Fibroblast of lung (primary cell): ENCODE results near the gene SUPT3H. TPM values are rescaled to one million over a fixed set of nuclear protein-coding genes. Genes with fewer than 3 reads are reported as not detected.

Experiments used
- DNase-seq, 2 donors: peaks; one replicate each; pipeline versions ENCODE4 v3.0.0 to v3.0.0-alpha.2; 2010; ENCODE audit warnings: low read depth in 2 of 2
- H2AFZ ChIP-seq: 2 replicates; pipeline ENCODE4 v1.5.1; 2012; ENCODE audit warnings: low read length, control low read depth, inconsistent platforms
- H3K27ac ChIP-seq: 2 replicates; pipeline ENCODE4 v1.5.1; 2011; ENCODE audit warnings: low read length, control low read depth; ENCODE audit not compliant: insufficient read depth
- H3K27me3 ChIP-seq: 2 replicates; pipeline ENCODE4 v1.5.1; 2011; ENCODE audit warnings: mild to moderate bottlenecking, low read length; ENCODE audit not compliant: control insufficient read depth, insufficient read depth
- H3K36me3 ChIP-seq: 2 replicates; pipeline ENCODE4 v1.5.1; 2011; ENCODE audit warnings: low read length; ENCODE audit not compliant: control insufficient read depth, insufficient read depth
- H3K4me1 ChIP-seq: 2 replicates; pipeline ENCODE4 v1.5.1; 2011; ENCODE audit warnings: low read length; ENCODE audit not compliant: control insufficient read depth, insufficient read depth; ENCODE audit errors: extremely low read depth
- H3K4me2 ChIP-seq: 2 replicates; pipeline ENCODE4 v1.5.1; 2011; ENCODE audit warnings: low read length, control low read depth; ENCODE audit not compliant: insufficient read depth; ENCODE audit errors: extremely low read depth
- H3K4me3 ChIP-seq, 4 experiments: fragments of 200-600 bp in 1 of 4; sonication (generic) in 1 of 4; replicated peaks in 1 of 4; 2 replicates each; pipeline ENCODE4 v1.5.1; 2011 to 2016; ENCODE audit warnings: low read length in 4 of 4, low read depth in 3 of 4, mild to moderate bottlenecking in 3 of 4, control low read depth in 2 of 4, inconsistent platforms in 1 of 4, mixed read lengths in 1 of 4; ENCODE audit not compliant: insufficient read depth in 1 of 4; ENCODE audit errors: control extremely low read depth in 1 of 4
- H3K79me2 ChIP-seq: 2 replicates; pipeline ENCODE4 v1.5.1; 2012; ENCODE audit warnings: mild to moderate bottlenecking, low read length, inconsistent platforms; ENCODE audit not compliant: control insufficient read depth, insufficient read depth
- H3K9ac ChIP-seq: 2 replicates; pipeline ENCODE4 v1.5.1; 2011; ENCODE audit warnings: mild to moderate bottlenecking, low read length, control low read depth; ENCODE audit not compliant: insufficient read depth
- H3K9me3 ChIP-seq: 2 replicates; pipeline ENCODE4 v1.5.1; 2012; ENCODE audit warnings: low read depth, low read length; ENCODE audit not compliant: control insufficient read depth, insufficient read depth
- H4K20me1 ChIP-seq: 2 replicates; pipeline ENCODE4 v1.5.1; 2011; ENCODE audit warnings: low read length; ENCODE audit not compliant: control insufficient read depth, insufficient read depth; ENCODE audit errors: extremely low read depth
- CTCF ChIP-seq, 2 donors: IDR thresholded peaks in 1 of 2; conservative IDR thresholded peaks in 1 of 2; 1 replicate in 1 of 2; 2 replicates in 1 of 2; pipeline ENCODE4 v1.5.1; 2011 to 2012; ENCODE audit warnings: low read length in 2 of 2, control low read depth in 1 of 2, inconsistent platforms in 1 of 2, low read depth in 1 of 2, mild to moderate bottlenecking in 1 of 2
- EZH2 ChIP-seq: IDR thresholded peaks from 2 replicates; pipeline ENCODE4 v1.5.1; 2012; ENCODE audit warnings: low read length, control low read depth, mild to moderate bottlenecking; ENCODE audit errors: missing control alignments
- polyA plus RNA-seq, 2 donors: library from polyadenylated mRNA; depleted of rRNA in 1 of 2; stranded (reverse) in 1 of 2; unstranded in 1 of 2; fragments of >200 nt; gene quantifications; 2 replicates each; pipeline ENCODE4 v1.2.1, GENCODE V29; 2011 to 2012; ENCODE audit warnings: missing spikeins in 1 of 2
- total RNA-seq: library from RNA; depleted of rRNA; stranded (reverse); fragments of >200 nt; gene quantifications from 2 replicates; pipeline ENCODE4 v1.2.1, GENCODE V29; 2014

SUPT3H gene
- total and polyA plus RNA-seq, 2 donors (not counting 1 experiment from before 2014, with no cell fraction given) = 8.3 to 8.5 TPM

GRCh38 chr6:45009576-45009975 lies 368.2 kb downstream of the SUPT3H start:
- Histone ChIP-seq H3K4me3 (no peak overlapping the region), H3K27me3 (no peaks in the 10 kb centered on the region), H3K79me2 (no peaks in the 10 kb centered on the region), H2AFZ (no peak overlapping the region), H3K4me1 (no peaks in the 10 kb centered on the region), H3K36me3 (no peaks in the 10 kb centered on the region), H4K20me1 (no peaks in the 10 kb centered on the region), H3K9ac (no peak overlapping the region), H3K4me2 (no peak overlapping the region), H3K27ac (no peak overlapping the region), H3K9me3 (no peaks in the 10 kb centered on the region)
- TF ChIP-seq CTCF (conservative IDR thresholded peaks at IDR 0.05 in 1 of 2, IDR thresholded peaks at IDR 0.05 in 1 of 2; ENCODE audit: low read depth in 1 of 2, low read length in 2 of 2) (no peak), EZH2 (no peak)
- DNase-seq = no peak

GRCh38 chr6:45006893-45007292 lies 370.8 kb downstream of the SUPT3H start:
- no peak overlapping the region for H2AFZ ChIP-seq
- DNase-seq = no peak
- TF ChIP-seq EZH2 (no peak), CTCF (conservative IDR thresholded peaks at IDR 0.05 in 1 of 2, IDR thresholded peaks at IDR 0.05 in 1 of 2; ENCODE audit: low read depth in 1 of 2, low read length in 2 of 2) (no peak)

GRCh38 chr6:45003961-45004360 lies 373.8 kb downstream of the SUPT3H start:
- H3K36me3 ChIP-seq = no peaks in the 10 kb centered on the region
- H3K27me3 ChIP-seq = no peaks in the 10 kb centered on the region
- no peak for DNase-seq
- H3K4me3 ChIP-seq = no peak overlapping the region
- no peak overlapping the region for H3K4me2 ChIP-seq
- no peak overlapping the region for H3K27ac ChIP-seq
- no peaks in the 10 kb centered on the region for H3K4me1 ChIP-seq
- H3K9me3 ChIP-seq = no peaks in the 10 kb centered on the region
- no peak overlapping the region for H2AFZ ChIP-seq
- no peak overlapping the region for H3K9ac ChIP-seq
- H4K20me1 ChIP-seq = no peaks in the 10 kb centered on the region
- TF ChIP-seq CTCF (conservative IDR thresholded peaks at IDR 0.05 in 1 of 2, IDR thresholded peaks at IDR 0.05 in 1 of 2; ENCODE audit: low read depth in 1 of 2, low read length in 2 of 2) (no peak), EZH2 (no peak)
- H3K79me2 ChIP-seq = no peaks in the 10 kb centered on the region

More at GRCh38 chr6:45006893-45007292, 370.8 kb downstream of the SUPT3H start:
- Histone ChIP-seq H3K9me3 (no peaks in the 10 kb centered on the region), H3K4me2 (no peak overlapping the region), H3K4me1 (no peaks in the 10 kb centered on the region), H4K20me1 (no peaks in the 10 kb centered on the region), H3K27ac (no peak overlapping the region), H3K36me3 (no peaks in the 10 kb centered on the region), H3K79me2 (no peaks in the 10 kb centered on the region), H3K27me3 (no peaks in the 10 kb centered on the region), H3K9ac (no peak overlapping the region), H3K4me3 (no peak overlapping the region)
